Astrocyte (in vitro differentiated cells and primary cell): ENCODE data around the gene SLC43A1. TPM values are rescaled to one million over a fixed set of nuclear protein-coding genes. Genes with fewer than 3 reads are reported as not detected.

Experiments used
- DNase-seq: peaks from one replicate; pipeline ENCODE4 v3.0.0-alpha.2; 2010; ENCODE audit warnings: low read depth
- FAIRE-seq: peaks from 2 replicates; lab custom pipeline; 2011; peaks lifted over from hg19 to GRCh38; lab: Jason Lieb, UNC
- H2AFZ ChIP-seq: 2 replicates; pipeline ENCODE4 v1.6.0; 2012; ENCODE audit warnings: low read depth, low read length, inconsistent platforms
- H3K27ac ChIP-seq: 2 replicates; pipeline ENCODE4 v1.5.1; 2011; ENCODE audit warnings: low read depth, low read length, inconsistent platforms
- H3K27me3 ChIP-seq: 2 replicates; pipeline ENCODE4 v1.6.0; 2011; ENCODE audit warnings: low read length, inconsistent platforms; ENCODE audit not compliant: insufficient read depth
- H3K36me3 ChIP-seq: 2 replicates; pipeline ENCODE4 v1.5.1; 2011; ENCODE audit warnings: low read length, inconsistent platforms; ENCODE audit not compliant: insufficient read depth
- H3K4me1 ChIP-seq: 2 replicates; pipeline ENCODE4 v1.5.1; 2011; ENCODE audit warnings: low read length, inconsistent platforms; ENCODE audit not compliant: insufficient read depth
- H3K4me2 ChIP-seq: 2 replicates; pipeline ENCODE4 v1.6.0; 2012; ENCODE audit warnings: low read length, inconsistent platforms
- H3K4me3 ChIP-seq: 2 replicates; pipeline ENCODE4 v1.5.1; 2011; ENCODE audit warnings: low read depth, mild to moderate bottlenecking, low read length, inconsistent platforms; ENCODE audit not compliant: insufficient read depth
- H3K79me2 ChIP-seq: 2 replicates; pipeline ENCODE4 v1.6.0; 2012; ENCODE audit warnings: mild to moderate bottlenecking, low read length, inconsistent platforms; ENCODE audit not compliant: insufficient read depth
- H3K9ac ChIP-seq: 2 replicates; pipeline ENCODE4 v1.6.0; 2012; ENCODE audit warnings: mild to moderate bottlenecking, low read length, inconsistent platforms
- H3K9me3 ChIP-seq: 2 replicates; pipeline ENCODE4 v1.5.1; 2012; ENCODE audit warnings: low read depth, mild to moderate bottlenecking, low read length, inconsistent platforms; ENCODE audit not compliant: insufficient read depth
- H4K20me1 ChIP-seq: 2 replicates; pipeline ENCODE4 v1.6.0; 2012; ENCODE audit warnings: low read length, inconsistent platforms; ENCODE audit not compliant: insufficient read depth
- H3K27ac Mint-ChIP-seq: one replicate; pipeline ENCODE4 v1.8.0; 2021; ENCODE audit warnings: mild to moderate bottlenecking, mixed read lengths; ENCODE audit not compliant: unreplicated experiment
- H3K27me3 Mint-ChIP-seq: one replicate; pipeline ENCODE4 v1.8.0; 2021; ENCODE audit warnings: low read depth, mixed read lengths; ENCODE audit not compliant: unreplicated experiment
- H3K36me3 Mint-ChIP-seq: one replicate; pipeline ENCODE4 v1.8.0; 2021; ENCODE audit warnings: low read depth, mixed read lengths; ENCODE audit not compliant: unreplicated experiment
- H3K4me1 Mint-ChIP-seq: one replicate; pipeline ENCODE4 v1.8.0; 2021; ENCODE audit warnings: low read depth, mixed read lengths; ENCODE audit not compliant: unreplicated experiment
- H3K4me3 Mint-ChIP-seq: one replicate; pipeline ENCODE4 v1.8.0; 2021; ENCODE audit warnings: mild to moderate bottlenecking, moderate library complexity, mixed read lengths; ENCODE audit not compliant: unreplicated experiment
- H3K9me3 Mint-ChIP-seq: one replicate; pipeline ENCODE4 v1.8.0; 2021; ENCODE audit warnings: mild to moderate bottlenecking, mixed read lengths; ENCODE audit not compliant: unreplicated experiment
- EZH2 ChIP-seq: IDR thresholded peaks from 2 replicates; pipeline ENCODE4 v1.6.1; 2012; ENCODE audit warnings: mild to moderate bottlenecking, low read length, inconsistent platforms; ENCODE audit not compliant: insufficient read depth
- total RNA-seq: library from RNA; stranded (reverse); gene quantifications from 2 replicates; pipeline ENCODE4 v1.2.1, GENCODE V29; 2021
- TF ChIP-seq, protein P1 (sequence below): IDR thresholded peaks from 2 replicates; pipeline ENCODE4 v1.5.1; 2011; ENCODE audit warnings: low read depth, mild to moderate bottlenecking, inconsistent platforms, low read length, moderate library complexity; ENCODE audit not compliant: insufficient read depth

The SLC43A1 gene
- total RNA-seq, 1 donor from 2014 or later, result 3.5 TPM

DNA sequence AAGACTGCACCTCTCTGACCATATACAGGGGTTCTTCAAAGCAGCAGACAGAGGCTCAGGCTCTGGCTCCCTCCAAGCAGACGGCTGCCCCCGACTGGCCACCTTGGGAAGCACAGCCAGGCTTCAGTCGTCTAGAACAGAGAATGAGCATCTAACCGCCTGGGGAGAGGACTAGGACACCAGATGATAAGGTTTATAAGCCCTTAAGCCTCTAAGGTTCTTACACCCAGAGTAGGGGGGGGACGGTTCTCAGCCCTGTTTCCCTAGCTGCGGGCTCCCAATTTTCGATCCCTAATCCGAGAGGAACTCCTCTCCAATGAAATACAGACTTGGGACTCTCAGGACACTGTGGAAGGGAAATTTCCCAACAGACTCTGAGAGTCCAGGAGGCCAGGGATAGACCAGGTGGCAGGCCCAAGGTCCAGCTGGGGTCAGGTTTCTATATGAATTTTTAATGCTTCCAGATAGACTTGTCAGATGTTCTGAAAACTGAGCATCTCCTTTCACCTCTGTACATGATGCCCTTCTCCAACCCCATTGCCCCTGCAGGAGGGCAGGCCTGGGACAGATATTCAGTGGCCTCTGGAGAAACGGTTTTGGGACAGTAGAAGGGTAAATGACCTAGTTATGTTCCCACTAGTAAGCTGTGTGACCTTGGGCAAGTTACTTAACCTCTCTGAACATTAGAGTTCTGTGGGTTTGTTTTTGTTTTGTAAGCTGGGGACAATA, 34.9 kb downstream of the SLC43A1 start:
- H3K9ac ChIP-seq, result no peak overlapping the region
- no peaks in the 10 kb centered on the region for H3K9me3 ChIP-seq
- H3K4me1 Mint-ChIP-seq, result no peaks in the 10 kb centered on the region
- H3K27me3 Mint-ChIP-seq, result peaks cover 74% of the 10 kb centered on the region
- no peak for FAIRE-seq
- DNase-seq, result no peak
- no peaks in the 10 kb centered on the region for H4K20me1 ChIP-seq
- no peak overlapping the region for H2AFZ ChIP-seq
- no peak overlapping the region for H3K4me3 Mint-ChIP-seq
- H3K27ac ChIP-seq, result no peak overlapping the region
- peaks cover 11% of the 10 kb centered on the region for H3K4me1 ChIP-seq
- peaks cover 62% of the 10 kb centered on the region for H3K27me3 ChIP-seq
- peaks cover 4% of the 10 kb centered on the region for H3K9me3 Mint-ChIP-seq
- H3K36me3 ChIP-seq, result no peaks in the 10 kb centered on the region
- no peaks in the 10 kb centered on the region for H3K36me3 Mint-ChIP-seq
- TF ChIP-seq EZH2, result no peak
- TF ChIP-seq, protein P1, sequence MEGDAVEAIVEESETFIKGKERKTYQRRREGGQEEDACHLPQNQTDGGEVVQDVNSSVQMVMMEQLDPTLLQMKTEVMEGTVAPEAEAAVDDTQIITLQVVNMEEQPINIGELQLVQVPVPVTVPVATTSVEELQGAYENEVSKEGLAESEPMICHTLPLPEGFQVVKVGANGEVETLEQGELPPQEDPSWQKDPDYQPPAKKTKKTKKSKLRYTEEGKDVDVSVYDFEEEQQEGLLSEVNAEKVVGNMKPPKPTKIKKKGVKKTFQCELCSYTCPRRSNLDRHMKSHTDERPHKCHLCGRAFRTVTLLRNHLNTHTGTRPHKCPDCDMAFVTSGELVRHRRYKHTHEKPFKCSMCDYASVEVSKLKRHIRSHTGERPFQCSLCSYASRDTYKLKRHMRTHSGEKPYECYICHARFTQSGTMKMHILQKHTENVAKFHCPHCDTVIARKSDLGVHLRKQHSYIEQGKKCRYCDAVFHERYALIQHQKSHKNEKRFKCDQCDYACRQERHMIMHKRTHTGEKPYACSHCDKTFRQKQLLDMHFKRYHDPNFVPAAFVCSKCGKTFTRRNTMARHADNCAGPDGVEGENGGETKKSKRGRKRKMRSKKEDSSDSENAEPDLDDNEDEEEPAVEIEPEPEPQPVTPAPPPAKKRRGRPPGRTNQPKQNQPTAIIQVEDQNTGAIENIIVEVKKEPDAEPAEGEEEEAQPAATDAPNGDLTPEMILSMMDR, result peak; percentile 53
- no peak overlapping the region for H3K4me3 ChIP-seq
- H3K27ac Mint-ChIP-seq, result no peak overlapping the region
- H3K79me2 ChIP-seq, result no peaks in the 10 kb centered on the region
- H3K4me2 ChIP-seq, result no peak overlapping the region

DNA sequence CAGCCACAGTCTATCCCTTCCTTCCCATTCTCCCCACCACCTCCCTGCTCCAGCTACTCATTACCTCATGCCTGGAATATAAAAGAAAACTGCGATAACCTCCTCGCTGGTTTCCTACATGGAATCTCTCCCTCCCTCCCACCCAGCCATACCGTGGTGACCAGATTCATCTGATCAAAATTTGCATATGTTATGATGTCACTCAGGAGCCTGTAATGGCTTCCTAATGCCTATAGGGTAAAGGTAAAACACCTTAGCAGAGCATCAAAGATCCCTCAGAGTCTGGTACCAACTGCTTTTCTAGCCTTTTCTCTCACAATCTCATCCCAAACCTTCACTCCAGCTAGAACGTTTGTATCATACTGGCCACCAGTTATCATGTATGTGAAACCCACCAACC, 35.6 kb downstream of the SLC43A1 start:
- Mint-ChIP-seq H3K27ac (no peak overlapping the region), H3K36me3 (no peaks in the 10 kb centered on the region), H3K4me1 (no peaks in the 10 kb centered on the region), H3K9me3 (peaks cover 4% of the 10 kb centered on the region), H3K27me3 (peaks cover 78% of the 10 kb centered on the region), H3K4me3 (no peak overlapping the region)
- Histone ChIP-seq H3K79me2 (no peaks in the 10 kb centered on the region), H4K20me1 (no peaks in the 10 kb centered on the region), H3K4me1 (peaks cover 11% of the 10 kb centered on the region), H3K27me3 (peaks cover 69% of the 10 kb centered on the region), H3K9me3 (no peaks in the 10 kb centered on the region), H3K36me3 (no peaks in the 10 kb centered on the region), H2AFZ (no peak overlapping the region), H3K4me3 (no peak overlapping the region), H3K27ac (no peak overlapping the region), H3K9ac (no peak overlapping the region), H3K4me2 (no peak overlapping the region)
- FAIRE-seq (no peak), DNase-seq (no peak)
- TF ChIP-seq EZH2, result no peak
- TF ChIP-seq, protein P1, result no peak

DNA sequence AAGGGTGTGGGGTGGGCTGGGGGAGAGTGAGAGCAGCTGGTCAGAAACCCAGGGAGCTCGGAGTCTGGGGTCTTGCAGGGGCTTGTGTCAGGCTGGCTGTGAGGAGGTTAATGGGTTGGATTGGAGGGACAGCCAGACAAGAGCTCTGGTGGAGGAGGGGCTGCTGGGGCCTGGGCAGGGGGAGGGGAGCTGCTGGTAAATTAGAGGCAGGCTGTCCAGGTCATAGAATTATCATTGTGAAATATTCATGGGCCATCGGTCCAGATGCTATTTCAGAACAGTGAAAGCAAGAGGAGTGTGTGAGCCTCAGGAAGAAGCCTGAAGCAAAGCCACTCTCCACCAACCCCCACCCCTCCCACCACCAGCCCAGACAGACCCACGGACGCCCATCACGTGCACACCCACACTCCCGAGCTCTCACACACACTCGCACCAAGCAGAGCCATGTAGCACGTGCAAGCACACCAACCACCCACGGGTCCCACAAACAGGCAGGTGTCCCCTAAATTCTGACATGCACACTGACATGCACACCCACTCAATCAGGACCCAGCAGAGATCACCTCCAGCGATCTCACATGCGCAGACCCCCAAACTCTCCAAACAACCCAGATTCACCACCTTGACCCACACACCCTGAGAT, 36.4 kb downstream of the SLC43A1 start:
- DNase-seq, result no peak
- no peak for TF ChIP-seq EZH2
- TF ChIP-seq, protein P1, result no peak
- Histone ChIP-seq H4K20me1 (no peaks in the 10 kb centered on the region), H3K4me2 (no peak overlapping the region), H2AFZ (no peak overlapping the region), H3K27me3 (peaks cover 73% of the 10 kb centered on the region), H3K79me2 (no peaks in the 10 kb centered on the region), H3K9me3 (no peaks in the 10 kb centered on the region), H3K27ac (no peak overlapping the region), H3K4me1 (peaks cover 11% of the 10 kb centered on the region), H3K4me3 (no peak overlapping the region), H3K9ac (no peak overlapping the region), H3K36me3 (no peaks in the 10 kb centered on the region)
- H3K27ac Mint-ChIP-seq, result no peak overlapping the region
- no peak overlapping the region for H3K4me3 Mint-ChIP-seq
- H3K9me3 Mint-ChIP-seq, result peaks cover 4% of the 10 kb centered on the region
- peaks cover 83% of the 10 kb centered on the region for H3K27me3 Mint-ChIP-seq
- no peaks in the 10 kb centered on the region for H3K36me3 Mint-ChIP-seq
- no peaks in the 10 kb centered on the region for H3K4me1 Mint-ChIP-seq
- FAIRE-seq, result no peak
